C4-2B (cell line): ENCODE measurements around the gene ELMO2.

ENCODE experiments used
- CTCF ChIP-seq: fragments of 450-650 bp; conservative IDR thresholded peaks from 2 replicates; pipeline ENCODE4 v1.5.1; 2017; ENCODE audit warnings: mild to moderate bottlenecking
- ZFX ChIP-seq: fragments of 450-650 bp; IDR thresholded peaks from 2 replicates; pipeline ENCODE4 v1.6.1; 2017

- TF ChIP-seq CTCF, result no peak
- no peak for TF ChIP-seq ZFX
Measured at GRCh38 chr20:46396052-46396740, 10.2 kb downstream of the ELMO2 start.
